GM12892 (cell line): ENCODE data around the gene PRKCZ.

Experiments
- POLR2A ChIP-seq: IDR thresholded peaks from 2 replicates; pipeline ENCODE4 v1.6.1; 2011; ENCODE audit warnings: low read depth, low read length, control low read depth
- POLR2AphosphoS5 ChIP-seq: IDR thresholded peaks from 2 replicates; pipeline ENCODE4 v1.6.1; 2011; ENCODE audit warnings: low read depth, low read length, control low read depth
- TAF1 ChIP-seq: IDR thresholded peaks from 2 replicates; pipeline ENCODE4 v1.6.1; 2011; ENCODE audit warnings: low read depth, mild to moderate bottlenecking, control low read depth, low read length, borderline replicate concordance

- no peak for TF ChIP-seq POLR2A
- no peak for TF ChIP-seq POLR2AphosphoS5
- TF ChIP-seq TAF1: no peak
These were observed 45.9 kb downstream of the PRKCZ start for GRCh38 chr1:2095981-2096736.
